Keratinocyte (primary cell): Measurements from ENCODE around the gene AKR7A3. TPM values are rescaled to one million over a fixed set of nuclear protein-coding genes. Genes with fewer than 3 reads are reported as not detected.

Source experiments
- DNase-seq: peaks from one replicate; pipeline ENCODE4 v3.0.0-alpha.2; 2011; ENCODE audit warnings: low read depth, missing footprints, low spot score
- FAIRE-seq: peaks from 2 replicates; lab custom pipeline; 2011; peaks lifted over from hg19 to GRCh38; lab: Jason Lieb, UNC
- H2AFZ ChIP-seq: 2 replicates; pipeline ENCODE4 v1.6.0; 2012; ENCODE audit warnings: low read length, control low read depth, inconsistent platforms; ENCODE audit not compliant: control insufficient read depth
- H3K27ac ChIP-seq: 2 replicates; pipeline ENCODE4 v1.5.1; 2011; ENCODE audit warnings: low read length; ENCODE audit not compliant: control insufficient read depth, insufficient read depth
- H3K27me3 ChIP-seq: 3 replicates; pipeline ENCODE4 v1.6.0; 2011; ENCODE audit warnings: low read length; ENCODE audit not compliant: control insufficient read depth, insufficient read depth; ENCODE audit errors: extremely low read depth
- H3K36me3 ChIP-seq, 2 experiments: 2 replicates in 1 of 2; 3 replicates in 1 of 2; pipeline ENCODE4 v1.5.1; 2011; ENCODE audit warnings: low read length in 2 of 2, mild to moderate bottlenecking in 1 of 2; ENCODE audit not compliant: control insufficient read depth in 2 of 2, insufficient read depth in 2 of 2; ENCODE audit errors: extremely low read depth in 1 of 2
- H3K4me1 ChIP-seq: 3 replicates; pipeline ENCODE4 v1.5.1; 2011; ENCODE audit warnings: low read length; ENCODE audit not compliant: control insufficient read depth, insufficient read depth; ENCODE audit errors: extremely low read depth
- H3K4me2 ChIP-seq: 3 replicates; pipeline ENCODE4 v1.6.0; 2011; ENCODE audit warnings: low read depth, low read length; ENCODE audit not compliant: control insufficient read depth, insufficient read depth; ENCODE audit errors: extremely low read depth
- H3K4me3 ChIP-seq, 3 experiments: fragments of 200-600 bp in 1 of 3; sonication (generic) in 1 of 3; 2 replicates in 2 of 3; 3 replicates in 1 of 3; pipeline ENCODE4 v1.5.1; 2011 to 2016; ENCODE audit warnings: low read length in 3 of 3, mild to moderate bottlenecking in 3 of 3, control low read depth in 2 of 3, inconsistent platforms in 1 of 3, low read depth in 1 of 3, mixed read lengths in 1 of 3, mixed run types in 1 of 3, moderate library complexity in 1 of 3; ENCODE audit not compliant: control insufficient read depth in 2 of 3, insufficient read depth in 2 of 3; ENCODE audit errors: extremely low read depth in 1 of 3
- H3K79me2 ChIP-seq: 2 replicates; pipeline ENCODE4 v1.6.0; 2012; ENCODE audit warnings: low read length; ENCODE audit not compliant: control insufficient read depth, insufficient read depth
- H3K9ac ChIP-seq: 3 replicates; pipeline ENCODE4 v1.6.0; 2011; ENCODE audit warnings: low read length; ENCODE audit not compliant: control insufficient read depth, insufficient read depth; ENCODE audit errors: extremely low read depth
- H3K9me1 ChIP-seq: 3 replicates; pipeline ENCODE4 v1.6.0; 2011; ENCODE audit warnings: low read length; ENCODE audit not compliant: control insufficient read depth, insufficient read depth; ENCODE audit errors: extremely low read depth
- H3K9me3 ChIP-seq: 2 replicates; pipeline ENCODE4 v1.5.1; 2012; ENCODE audit warnings: low read depth, low read length; ENCODE audit not compliant: control insufficient read depth
- H4K20me1 ChIP-seq: 3 replicates; pipeline ENCODE4 v1.6.0; 2011; ENCODE audit warnings: low read length; ENCODE audit not compliant: control insufficient read depth, insufficient read depth; ENCODE audit errors: extremely low read depth
- CTCF ChIP-seq, 3 experiments: IDR thresholded peaks in 1 of 3; conservative IDR thresholded peaks in 1 of 3; optimal IDR thresholded peaks in 1 of 3; 2 replicates in 2 of 3; 3 replicates in 1 of 3; pipeline versions ENCODE3 to v1.5.1; 2011; ENCODE audit warnings: low read length in 3 of 3, mild to moderate bottlenecking in 3 of 3, moderate library complexity in 2 of 3, control low read depth in 1 of 3, inconsistent platforms in 1 of 3; ENCODE audit not compliant: insufficient read depth in 2 of 3; ENCODE audit errors: extremely low read depth in 1 of 3
- EZH2 ChIP-seq: IDR thresholded peaks from one replicate; pipeline ENCODE4 v1.6.1; 2012; ENCODE audit warnings: inconsistent platforms, mild to moderate bottlenecking, low read length, moderate library complexity
- dilution Hi-C: fragments of 300-500 bp; cut with MboI; formaldehyde crosslinking; loops from one replicate; pipeline ENCODE4 v1.7.0; 2020; ENCODE audit warnings: low sequenced_read_pairs; ENCODE audit not compliant: extremely low pct_ligation_motif_present
- polyA plus RNA-seq, 5 experiments: library from polyadenylated mRNA; depleted of rRNA in 3 of 5; stranded (reverse) in 3 of 5; stranded (forward) in 1 of 5; unstranded in 1 of 5; fragments of >200 nt; gene quantifications; 1 replicate in 1 of 5; 2 replicates in 3 of 5; 3 replicates in 1 of 5; pipeline versions ENCODE4 v1.2.1 to v1.2.3, GENCODE V29; 2011 to 2012; ENCODE audit warnings: missing spikeins in 2 of 5, low read depth in 1 of 5, low replicate concordance in 1 of 5

AKR7A3 gene
- polyA plus RNA-seq, 1 donor (not counting 4 experiments of a cell fraction or from before 2014, with no cell fraction given): 0.17 TPM

- peaks cover 14% of the 10 kb centered on the region for H3K79me2 ChIP-seq
- FAIRE-seq: no peak
Observed at GRCh38 chr1:19309123-19309813, 20.7 kb upstream of the AKR7A3 start.

GRCh38 chr1:19308509-19308907, 19.9 kb upstream of the AKR7A3 start:
- Histone ChIP-seq H3K27ac (no peak overlapping the region), H3K4me2 (no peak overlapping the region), H3K9me3 (no peaks in the 10 kb centered on the region), H3K9me1 (no peaks in the 10 kb centered on the region), H3K9ac (no peak overlapping the region), H3K4me3 (no peak overlapping the region), H3K79me2 (peaks cover 14% of the 10 kb centered on the region), H3K4me1 (peaks cover 20% of the 10 kb centered on the region), H3K36me3 (peaks cover 13 to 20% of the 10 kb centered on the region in 2 experiments), H3K27me3 (no peaks in the 10 kb centered on the region), H4K20me1 (no peaks in the 10 kb centered on the region), H2AFZ (no peak overlapping the region)
- DNase-seq (no peak), FAIRE-seq (no peak)
- TF ChIP-seq CTCF (optimal IDR thresholded peaks at IDR 0.05 in 1 of 3, IDR thresholded peaks at IDR 0.05 in 1 of 3, conservative IDR thresholded peaks at IDR 0.05 in 1 of 3; ENCODE audit: extremely low read depth in 1 of 3, insufficient read depth in 2 of 3, low read length in 3 of 3) (no peak), EZH2 (no peak)
- dilution Hi-C loops: no loop called here

More at GRCh38 chr1:19309123-19309813, 20.7 kb upstream of the AKR7A3 start:
- Histone ChIP-seq H3K36me3 (peaks cover 13 to 17% of the 10 kb centered on the region in 2 experiments), H3K27ac (no peak overlapping the region), H3K4me2 (no peak overlapping the region), H3K9ac (no peak overlapping the region), H3K9me3 (no peaks in the 10 kb centered on the region), H3K9me1 (no peaks in the 10 kb centered on the region), H3K4me3 (no peak overlapping the region), H3K4me1 (peaks cover 28% of the 10 kb centered on the region), H4K20me1 (no peaks in the 10 kb centered on the region), H2AFZ (no peak overlapping the region), H3K27me3 (no peaks in the 10 kb centered on the region)
- DNase-seq: no peak
- dilution Hi-C loops: no loop called here
- TF ChIP-seq CTCF (optimal IDR thresholded peaks at IDR 0.05 in 1 of 3, IDR thresholded peaks at IDR 0.05 in 1 of 3, conservative IDR thresholded peaks at IDR 0.05 in 1 of 3; ENCODE audit: extremely low read depth in 1 of 3, insufficient read depth in 2 of 3, low read length in 3 of 3) (no peak), EZH2 (no peak)
